Jurkat, Clone E6-1 (cell line): ENCODE measurements around the gene SPNS1.
"Not testable (repeated sequence)": the region's sequence is repeated elsewhere in the genome, so short reads cannot be mapped to it uniquely, and the experiment has no call there.

Experiments used
- DNase-seq: peaks from one replicate; pipeline ENCODE4 v3.0.0-alpha.2; 2011; ENCODE audit warnings: low read depth, low spot score
- H3K4me3 ChIP-seq: 2 replicates; pipeline ENCODE4 v1.5.1; 2011; ENCODE audit warnings: mild to moderate bottlenecking, low read length, control low read depth, moderate library complexity

SPNS1 gene

GRCh38 chr16:28950648-28951409 is 23.7 kb upstream of the SPNS1 start, which contains the start of gene NFATC2IP:
Gene NFATC2IP (plus strand): TSS chr16:28950937. CDS start chr16:28951012, 75 bp downstream.
- peak within 1 kb of the TSS; percentile 82 for H3K4me3 ChIP-seq
- DNase-seq: peak; percentile 100

GRCh38 chr16:28951410-28951943 is 23.1 kb upstream of the SPNS1 start:
- no peak for DNase-seq
- H3K4me3 ChIP-seq: peak overlapping the region; percentile 82

GRCh38 chr16:28958216-28958615 is 16.4 kb upstream of the SPNS1 start:
- H3K4me3 ChIP-seq: no peak overlapping the region
- DNase-seq: no peak

GRCh38 chr16:28958836-28959235 is 15.7 kb upstream of the SPNS1 start:
- H3K4me3 ChIP-seq: no peak overlapping the region
- DNase-seq: no peak

- DNase-seq: no peak
- H3K4me3 ChIP-seq: no peak overlapping the region
These were observed 10.5 kb upstream of the SPNS1 start for GRCh38 chr16:28964072-28964471.

GRCh38 chr16:28964496-28964895 is 10.1 kb upstream of the SPNS1 start:
- no peak overlapping the region for H3K4me3 ChIP-seq
- no peak for DNase-seq

- no peak for DNase-seq
- no peak overlapping the region for H3K4me3 ChIP-seq
These were observed 7.4 kb upstream of the SPNS1 start for GRCh38 chr16:28967156-28967555.

GRCh38 chr16:28969696-28970095 is 4.9 kb upstream of the SPNS1 start:
- not testable (repeated sequence) for H3K4me3 ChIP-seq, DNase-seq

- no peak for DNase-seq
- peak overlapping the region; percentile 97 for H3K4me3 ChIP-seq
These were observed 556 bp upstream of the SPNS1 start for GRCh38 chr16:28974007-28974436.

GRCh38 chr16:28975158-28975599 is 601 bp downstream of the SPNS1 start:
- no peak for DNase-seq

GRCh38 chr16:28977703-28978662 is 3.4 kb downstream of the SPNS1 start:
- DNase-seq: no peak
- no peak overlapping the region for H3K4me3 ChIP-seq

More at GRCh38 chr16:28975158-28975599, 601 bp downstream of the SPNS1 start:
- peak overlapping the region; percentile 97 for H3K4me3 ChIP-seq

- H3K4me3 ChIP-seq, DNase-seq: not testable (repeated sequence)
These were observed 5.8 kb downstream of the SPNS1 start for GRCh38 chr16:28980330-28980729.

GRCh38 chr16:28980929-28981328 is 6.4 kb downstream of the SPNS1 start:
- DNase-seq: no peak
- no peak overlapping the region for H3K4me3 ChIP-seq

- DNase-seq: peak; percentile 30
- no peak overlapping the region for H3K4me3 ChIP-seq
These were observed 6.9 kb downstream of the SPNS1 start for GRCh38 chr16:28981517-28981916.

GRCh38 chr16:28982418-28982817 is 7.8 kb downstream of the SPNS1 start:
- no peak overlapping the region for H3K4me3 ChIP-seq
- no peak for DNase-seq

GRCh38 chr16:28982949-28983348 is 8.4 kb downstream of the SPNS1 start:
- H3K4me3 ChIP-seq: no peak overlapping the region
- no peak for DNase-seq

- no peak for DNase-seq
- H3K4me3 ChIP-seq: no peak overlapping the region
These were observed 9.1 kb downstream of the SPNS1 start for GRCh38 chr16:28983644-28984043.

GRCh38 chr16:28984091-28984490 is 9.5 kb downstream of the SPNS1 start:
- DNase-seq: no peak
- peak overlapping the region; percentile 37 for H3K4me3 ChIP-seq

- peak within 1 kb of the TSS; percentile 97 for H3K4me3 ChIP-seq
- peak; percentile 84 for DNase-seq
These were observed 10.1 kb downstream of the SPNS1 start, which contains the start of gene LAT for GRCh38 chr16:28984619-28985135. Gene LAT (plus strand): TSS chr16:28985052. CDS start chr16:28985418, 366 bp downstream.
